H1 (cell line): Measurements from ENCODE around the gene UBQLN4. TPM values are rescaled to one million over a fixed set of nuclear protein-coding genes. Genes with fewer than 3 reads are reported as not detected.

ENCODE experiments used
- CTCF ChIA-PET: fragments of 300-600 bp; sonication (Branson Sonifier 250); formaldehyde crosslinking; loops from one replicate; lab custom pipeline; 2021; ENCODE audit not compliant: partially characterized antibody; lab: Charles Lee
- POLR2A ChIA-PET: fragments of 300-600 bp; sonication (Branson Sonifier 250); formaldehyde crosslinking; loops from one replicate; lab custom pipeline; 2021; ENCODE audit warnings: inconsistent platforms; ENCODE audit not compliant: partially characterized antibody; lab: Charles Lee
- DNase-seq, 2 experiments: peaks; one replicate each; pipeline versions ENCODE4 v3.0.0 to v3.0.0-alpha.2; 2010 to 2022; ENCODE audit warnings: low spot score in 2 of 2, low read depth in 1 of 2, mixed read lengths in 1 of 2
- FAIRE-seq: peaks from 2 replicates; lab custom pipeline; 2011; peaks lifted over from hg19 to GRCh38; lab: Jason Lieb, UNC
- H2AFZ ChIP-seq: 2 replicates; pipeline ENCODE4 v1.8.1; 2012; ENCODE audit warnings: low read length, inconsistent platforms
- H2AK5ac ChIP-seq: 2 replicates; pipeline ENCODE4 v1.6.1; 2013; ENCODE audit warnings: low read depth, low read length
- H2BK120ac ChIP-seq: replicated peaks from 2 replicates; pipeline ENCODE3; 2013; ENCODE audit warnings: low read depth, low read length, inconsistent platforms
- H2BK12ac ChIP-seq: 2 replicates; pipeline ENCODE4 v1.6.1; 2013; ENCODE audit warnings: low read depth, low read length
- H2BK15ac ChIP-seq: 2 replicates; pipeline ENCODE4 v1.6.1; 2013; ENCODE audit warnings: low read length
- H2BK20ac ChIP-seq: 2 replicates; pipeline ENCODE4 v1.6.1; 2013; ENCODE audit warnings: low read length
- H2BK5ac ChIP-seq: 2 replicates; pipeline ENCODE4 v1.6.1; 2013; ENCODE audit warnings: low read depth, low read length
- H3K14ac ChIP-seq: 2 replicates; pipeline ENCODE4 v1.6.1; 2013; ENCODE audit warnings: inconsistent platforms; ENCODE audit not compliant: insufficient read length
- H3K18ac ChIP-seq: 2 replicates; pipeline ENCODE4 v1.6.1; 2013; ENCODE audit warnings: low read length; ENCODE audit errors: extremely low read depth
- H3K23ac ChIP-seq: 2 replicates; pipeline ENCODE4 v1.6.1; 2013; ENCODE audit warnings: inconsistent platforms; ENCODE audit not compliant: insufficient read length
- H3K23me2 ChIP-seq: 2 replicates; pipeline ENCODE4 v1.6.1; 2013; ENCODE audit warnings: low read depth, low read length
- H3K27ac ChIP-seq: 2 replicates; pipeline ENCODE4 v1.6.1; 2011; ENCODE audit warnings: low read depth, low read length, inconsistent platforms
- H3K27me3 ChIP-seq, 4 experiments: replicated peaks in 1 of 4; 1 replicate in 1 of 4; 2 replicates in 3 of 4; pipeline versions ENCODE4 v1.6.1 to v1.8.1; 2011 to 2013; ENCODE audit warnings: low read length in 3 of 4, mild to moderate bottlenecking in 3 of 4, inconsistent platforms in 2 of 4, mixed read lengths in 2 of 4, moderate library complexity in 1 of 4; ENCODE audit not compliant: control insufficient read depth in 3 of 4, insufficient read depth in 3 of 4; ENCODE audit errors: extremely low read depth in 1 of 4
- H3K36me3 ChIP-seq, 4 experiments: 2 replicates each; pipeline versions ENCODE4 v1.6.1 to v1.8.1; 2011 to 2013; ENCODE audit warnings: mild to moderate bottlenecking in 4 of 4, low read length in 3 of 4, moderate library complexity in 2 of 4, control low read depth in 1 of 4, inconsistent platforms in 1 of 4; ENCODE audit not compliant: insufficient read depth in 4 of 4, control insufficient read depth in 2 of 4
- H3K4ac ChIP-seq: replicated peaks from 2 replicates; pipeline ENCODE3; 2013; ENCODE audit warnings: low read length, low read depth, mixed read lengths, inconsistent platforms; ENCODE audit not compliant: insufficient read length
- H3K4me1 ChIP-seq, 4 experiments: replicated peaks in 1 of 4; 1 replicate in 1 of 4; 2 replicates in 3 of 4; pipeline versions ENCODE4 v1.6.1 to v1.8.1; 2011 to 2013; ENCODE audit warnings: low read length in 3 of 4, inconsistent platforms in 2 of 4, mixed read lengths in 1 of 4; ENCODE audit not compliant: insufficient read depth in 4 of 4, control insufficient read depth in 3 of 4
- H3K4me2 ChIP-seq, 2 experiments: 2 replicates each; pipeline versions ENCODE4 v1.6.1 to v1.8.1; 2011 to 2013; ENCODE audit warnings: low read depth in 2 of 2, low read length in 2 of 2, control low read depth in 1 of 2, inconsistent platforms in 1 of 2, mild to moderate bottlenecking in 1 of 2; ENCODE audit not compliant: insufficient read depth in 1 of 2
- H3K4me3 ChIP-seq, 4 experiments: fragments of 200-600, 300-600 bp in 1 of 4; sonication (generic), shearing (Covaris generic), sonication (Bioruptor Twin) in 1 of 4; 2 replicates each; pipeline versions ENCODE4 v1.5.1 to v1.8.1; 2011 to 2016; ENCODE audit warnings: low read length in 4 of 4, low read depth in 3 of 4, control low read depth in 2 of 4, inconsistent platforms in 2 of 4, mild to moderate bottlenecking in 2 of 4, mixed read lengths in 1 of 4, moderate library complexity in 1 of 4; ENCODE audit not compliant: insufficient read depth in 2 of 4; ENCODE audit errors: extremely low read depth in 1 of 4
- H3K56ac ChIP-seq: replicated peaks from 2 replicates; pipeline ENCODE3; 2013; ENCODE audit warnings: low read depth, mild to moderate bottlenecking, mixed read lengths, low read length, inconsistent platforms; ENCODE audit not compliant: insufficient read length
- H3K79me1 ChIP-seq: 2 replicates; pipeline ENCODE4 v1.6.1; 2013; ENCODE audit warnings: low read depth, low read length, control low read depth
- H3K79me2 ChIP-seq, 2 experiments: 2 replicates each; pipeline versions ENCODE4 v1.6.1 to v1.8.1; 2012 to 2013; ENCODE audit warnings: low read length in 2 of 2, mild to moderate bottlenecking in 2 of 2, inconsistent platforms in 1 of 2; ENCODE audit not compliant: insufficient read depth in 2 of 2, control insufficient read depth in 1 of 2
- H3K9ac ChIP-seq, 4 experiments: replicated peaks in 1 of 4; 1 replicate in 1 of 4; 2 replicates in 3 of 4; pipeline versions ENCODE4 v1.6.1 to v1.8.1; 2011 to 2013; ENCODE audit warnings: low read depth in 3 of 4, low read length in 3 of 4, control low read depth in 2 of 4, mild to moderate bottlenecking in 2 of 4, moderate library complexity in 2 of 4, inconsistent platforms in 1 of 4; ENCODE audit errors: extremely low read depth in 1 of 4
- H3K9me3 ChIP-seq, 2 experiments: 2 replicates each; pipeline versions ENCODE4 v1.6.1 to v1.8.1; 2012 to 2013; ENCODE audit warnings: mild to moderate bottlenecking in 2 of 2, moderate library complexity in 2 of 2, control low read depth in 1 of 2, inconsistent platforms in 1 of 2, low read depth in 1 of 2, low read length in 1 of 2, mixed read lengths in 1 of 2; ENCODE audit not compliant: insufficient read depth in 2 of 2
- H4K20me1 ChIP-seq, 2 experiments: replicated peaks in 1 of 2; 2 replicates each; pipeline versions ENCODE3 to v1.8.1; 2011 to 2013; ENCODE audit warnings: inconsistent platforms in 2 of 2, low read length in 2 of 2, mild to moderate bottlenecking in 1 of 2; ENCODE audit not compliant: insufficient read depth in 2 of 2, control insufficient read depth in 1 of 2
- H4K5ac ChIP-seq: 2 replicates; pipeline ENCODE4 v1.6.1; 2013; ENCODE audit warnings: low read length, low read depth, mixed read lengths, inconsistent platforms; ENCODE audit not compliant: insufficient read length
- H4K8ac ChIP-seq: 2 replicates; pipeline ENCODE4 v1.8.0; 2013; ENCODE audit warnings: mild to moderate bottlenecking, moderate library complexity, low read length, inconsistent platforms; ENCODE audit not compliant: insufficient read depth; ENCODE audit errors: extremely low read depth
- H4K91ac ChIP-seq: replicated peaks from 2 replicates; pipeline ENCODE3; 2013; ENCODE audit warnings: low read length, mixed read lengths, inconsistent platforms; ENCODE audit not compliant: insufficient read length
- ASH2L ChIP-seq: fragments of 200-600, 300-600 bp; sonication (generic); IDR thresholded peaks from one replicate; pipeline ENCODE4 v1.7.1; 2017; ENCODE audit warnings: low read length
- CBX8 ChIP-seq: fragments of 300-800, 300-1000 bp; sonication (generic); IDR thresholded peaks from 2 replicates; pipeline ENCODE4 v1.7.1; 2016; ENCODE audit warnings: low read depth, low read length, borderline replicate concordance
- CHD2 ChIP-seq: IDR thresholded peaks from 2 replicates; pipeline ENCODE4 v1.6.1; 2012; ENCODE audit warnings: low read length, improper control_type of control experiment
- GABPA ChIP-seq: IDR thresholded peaks from 2 replicates; pipeline ENCODE4 v1.6.1; 2011; ENCODE audit warnings: mild to moderate bottlenecking, low read length, moderate library complexity, borderline replicate concordance; ENCODE audit not compliant: insufficient read depth
- MAFK ChIP-seq: IDR thresholded peaks from 2 replicates; pipeline ENCODE4 v1.6.1; 2012; ENCODE audit warnings: low read depth, mild to moderate bottlenecking, improper control_type of control experiment, low read length
- NANOG ChIP-seq: IDR thresholded peaks from 2 replicates; pipeline ENCODE4 v1.6.1; 2011; ENCODE audit warnings: low read length, low read depth, mild to moderate bottlenecking, inconsistent platforms; ENCODE audit not compliant: insufficient read depth, poor library complexity, severe bottlenecking
- NRF1 ChIP-seq: IDR thresholded peaks from 2 replicates; pipeline ENCODE4 v1.6.1; 2011; ENCODE audit warnings: mild to moderate bottlenecking, low read depth, low read length, improper control_type of control experiment
- POLR2A ChIP-seq, 2 experiments: IDR thresholded peaks; 1 replicate in 1 of 2; 2 replicates in 1 of 2; pipeline ENCODE4 v1.6.1; 2011; ENCODE audit warnings: low read depth in 2 of 2, low read length in 2 of 2, mild to moderate bottlenecking in 2 of 2; ENCODE audit errors: control extremely low read depth in 1 of 2
- POU5F1 ChIP-seq: IDR thresholded peaks from 2 replicates; pipeline ENCODE4 v1.6.1; 2011; ENCODE audit warnings: low read depth, mild to moderate bottlenecking, low read length, moderate library complexity
- RAD21 ChIP-seq, 2 experiments: IDR thresholded peaks in 1 of 2; conservative IDR thresholded peaks in 1 of 2; 2 replicates each; pipeline ENCODE4 v1.6.1; 2011; ENCODE audit warnings: low read depth in 2 of 2, low read length in 2 of 2, improper control_type of control experiment in 1 of 2, inconsistent platforms in 1 of 2, mild to moderate bottlenecking in 1 of 2, moderate library complexity in 1 of 2
- SRF ChIP-seq: IDR thresholded peaks from 2 replicates; pipeline ENCODE4 v1.6.1; 2011; ENCODE audit warnings: mild to moderate bottlenecking, low read depth, low read length, moderate library complexity
- TBP ChIP-seq: IDR thresholded peaks from 2 replicates; pipeline ENCODE4 v1.6.1; 2011; ENCODE audit warnings: low read depth, low read length, improper control_type of control experiment
- TEAD4 ChIP-seq: IDR thresholded peaks from 2 replicates; pipeline ENCODE4 v1.6.1; 2012; ENCODE audit warnings: low read depth, low read length, inconsistent platforms, mixed read lengths
- WGBS, 2 experiments: shearing (Covaris generic) in 1 of 2; methylation state at CpG; one replicate each; pipeline versions ENCODE4 v1.1.6 to v1.1.7; 2013 to 2015; ENCODE audit warnings: low lambda C conversion rate in 2 of 2, mixed read lengths in 2 of 2, inconsistent platforms in 1 of 2, low coverage in 1 of 2, missing lambda C conversion rate in 1 of 2; ENCODE audit not compliant: insufficient replicate concordance in 2 of 2, insufficient coverage in 1 of 2, insufficient read length in 1 of 2; ENCODE audit errors: extremely low coverage in 1 of 2, missing lambda C conversion rate in 1 of 2; 5-methylcytosine and 5-hydroxymethylcytosine counted together
- polyA plus RNA-seq, 7 experiments: library from polyadenylated mRNA; depleted of rRNA in 3 of 7; stranded (reverse) in 5 of 7; unstranded in 2 of 7; fragments of >200 nt in 5 of 7; fragments of 200-250 nt in 2 of 7; gene quantifications; 1 replicate in 5 of 7; 2 replicates in 1 of 7; 4 replicates in 1 of 7; pipeline versions ENCODE4 v1.2.1 to v1.2.3, GENCODE V29; 2011 to 2013; ENCODE audit warnings: missing spikeins in 2 of 7, mixed read lengths in 2 of 7
- total RNA-seq: library from RNA; stranded (reverse); fragmentation: NEBNext Ultra II Directional; extraction: Animal tissue kit (Norgen Biotek cat#: 25700); gene quantifications from 2 replicates; pipeline ENCODE4 v1.2.1, GENCODE V29; 2021
- TF ChIP-seq, protein P1 (sequence below): IDR thresholded peaks from 2 replicates; pipeline ENCODE4 v1.6.1; 2011; ENCODE audit warnings: low read depth, mild to moderate bottlenecking, low read length; ENCODE audit not compliant: insufficient read depth

The UBQLN4 gene
- total and polyA plus RNA-seq, 2 of the 8 experiments (the other 6 are each of a cell fraction or from before 2014, with no cell fraction given) = 37.7 to 52.0 TPM

- Histone ChIP-seq H3K9me3 (no peaks in the 10 kb centered on the region), H2BK15ac (no peak overlapping the region), H2BK12ac (no peak overlapping the region), H3K14ac (no peak overlapping the region), H4K8ac (no peak overlapping the region), H4K91ac (no peak overlapping the region), H3K18ac (no peak overlapping the region), H2BK20ac (no peak overlapping the region), H3K27me3 (no peaks in the 10 kb centered on the region), H3K23ac (no peak overlapping the region), H3K4me2 (no peak overlapping the region), H3K4me1 (peaks cover 0 to 4% (median 0%) of the 10 kb centered on the region in 4 experiments; a peak in 2 of 7 replicates), H4K20me1 (no peaks in the 10 kb centered on the region), H2BK5ac (no peak overlapping the region), H3K23me2 (no peaks in the 10 kb centered on the region), H3K79me1 (no peaks in the 10 kb centered on the region; the same call in 1 of the 2 replicates), H3K9ac (no peak overlapping the region), H3K4ac (no peak overlapping the region), H3K4me3 (no peak overlapping the region), H2AFZ (no peak overlapping the region), H3K36me3 (no peaks in the 10 kb centered on the region), H3K79me2 (no peaks in the 10 kb centered on the region), H2AK5ac (no peak overlapping the region), H3K27ac (no peak overlapping the region), H2BK120ac (no peak overlapping the region), H3K56ac (no peak overlapping the region), H4K5ac (no peak overlapping the region)
- WGBS, 2 experiments = 96% methylated on average over 1 of the region's 1 CpG; no CpG with 5 or more reads in 1 of the 2 experiments
- ChIA-PET POLR2A (interaction anchor here (0.9 kb wide), 1 partner anchor 15 kb away, joined by 3 read pairs; no protein-coding TSS in a partner anchor), CTCF (interaction anchor here (0.6 to 9.3 kb wide), 5 partner anchors 10 to 104 kb away, joined by 4 to 77 read pairs (median 10); partner anchors contain the start of gene SSR2)
- FAIRE-seq (no peak), DNase-seq (no peak)
- TF ChIP-seq GABPA (no peak), SRF (no peak), RAD21 (IDR thresholded peaks at IDR 0.05 in 1 of 2, conservative IDR thresholded peaks at IDR 0.05 in 1 of 2; ENCODE audit: low read depth in 2 of 2, low read length in 2 of 2) (no peak), NRF1 (no peak), NANOG (no peak), TBP (no peak), ASH2L (no peak), POLR2A (IDR thresholded peaks at IDR 0.05; ENCODE audit: control extremely low read depth in 1 of 2, low read depth in 2 of 2, low read length in 2 of 2) (no peak), POU5F1 (no peak), CBX8 (no peak), MAFK (no peak), TEAD4 (no peak), CHD2 (no peak)
- TF ChIP-seq, protein P1, sequence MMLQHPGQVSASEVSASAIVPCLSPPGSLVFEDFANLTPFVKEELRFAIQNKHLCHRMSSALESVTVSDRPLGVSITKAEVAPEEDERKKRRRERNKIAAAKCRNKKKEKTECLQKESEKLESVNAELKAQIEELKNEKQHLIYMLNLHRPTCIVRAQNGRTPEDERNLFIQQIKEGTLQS = no peak
These were observed 53.6 kb downstream of the UBQLN4 start for GRCh38 chr1:155999964-156000363.
